ENCODE measurements around the gene TBCA. TPM values are rescaled to one million over a fixed set of nuclear protein-coding genes. Genes with fewer than 3 reads are reported as not detected.
"Not testable (repeated sequence)": the region's sequence is repeated elsewhere in the genome, so short reads cannot be mapped to it uniquely, and the experiment has no call there.

Gene TBCA
- total RNA-seq, 2 experiments from 2014 or later, result 168 to 190 TPM

DNA sequence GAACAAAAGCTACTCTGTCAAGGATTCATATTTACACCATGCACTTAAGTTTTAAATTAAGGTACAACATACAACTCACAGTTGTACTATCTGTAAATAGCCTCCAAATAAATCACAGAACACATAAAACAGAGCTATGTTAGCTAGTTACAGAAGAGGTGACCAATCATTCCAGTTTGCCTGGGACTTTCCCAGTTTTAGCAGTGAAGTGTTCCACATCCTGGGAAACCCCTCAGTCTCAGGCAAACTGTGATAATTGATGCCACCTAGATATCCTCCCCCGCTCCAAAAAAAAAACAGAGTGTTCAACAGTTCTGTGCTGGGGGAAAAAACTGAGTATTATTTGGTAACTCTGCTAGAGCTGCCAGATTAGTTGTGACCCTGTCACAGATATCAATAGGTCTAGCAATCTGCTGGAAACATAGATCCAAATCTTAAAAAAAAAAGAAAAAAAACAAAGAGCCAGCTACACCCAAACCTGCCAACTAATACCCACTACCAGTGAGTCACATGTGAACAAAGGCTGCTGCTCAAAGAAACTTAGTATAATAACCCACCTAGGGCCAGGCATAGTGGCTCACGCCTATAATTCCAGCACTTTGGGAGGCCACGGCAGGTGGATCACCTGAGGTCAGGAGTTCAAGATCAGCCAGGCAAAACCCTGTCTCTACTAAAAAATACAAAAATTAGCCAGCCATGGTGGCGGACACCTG, 5.7 kb downstream of the TBCA start:
- Mint-ChIP-seq H3K4me3 (no peak overlapping the region), H3K27ac (no peak overlapping the region), H3K27me3 (ENCODE audit: low read depth) (no peaks in the 10 kb centered on the region), H3K36me3 (ENCODE audit: low read depth) (peaks cover 53% of the 10 kb centered on the region), H3K4me1 (ENCODE audit: low read depth) (peaks cover 66% of the 10 kb centered on the region), H3K9me3 (peaks cover 1% of the 10 kb centered on the region)
- intact Hi-C loops (cut with micrococcal nuclease), result no loop called here
- CTCF ChIA-PET, result no interaction called here
- peak; percentile 35 for DNase-seq

DNA sequence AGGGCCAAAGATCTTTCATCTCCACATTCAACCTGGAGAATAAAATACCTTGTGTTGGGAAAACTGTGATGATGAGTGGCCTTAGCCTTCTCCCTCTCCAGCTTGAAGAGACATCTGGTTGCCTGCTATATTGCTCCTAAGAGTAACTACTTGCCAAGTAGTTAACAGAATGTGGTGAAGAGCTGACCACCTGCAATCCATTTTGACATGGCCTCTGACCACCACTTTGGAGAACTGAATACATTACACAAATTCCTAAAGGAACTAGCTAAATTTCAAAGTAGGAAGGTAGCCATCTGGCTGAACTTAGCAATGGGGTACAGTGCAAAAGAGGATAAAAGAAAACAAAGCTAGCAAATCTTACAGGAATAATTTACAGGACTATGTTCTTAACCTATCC, 7.2 kb downstream of the TBCA start:
- H3K9me3 Mint-ChIP-seq, result peaks cover 1% of the 10 kb centered on the region
- no peak overlapping the region for H3K27ac Mint-ChIP-seq
- H3K27me3 Mint-ChIP-seq (ENCODE audit: low read depth), result no peaks in the 10 kb centered on the region
- H3K36me3 Mint-ChIP-seq (ENCODE audit: low read depth), result peaks cover 47% of the 10 kb centered on the region
- peaks cover 59% of the 10 kb centered on the region for H3K4me1 Mint-ChIP-seq (ENCODE audit: low read depth)
- H3K4me3 Mint-ChIP-seq, result no peak overlapping the region
- CTCF ChIA-PET, result no interaction called here
- DNase-seq, result no peak
- intact Hi-C loops (cut with micrococcal nuclease), result no loop called here

DNA sequence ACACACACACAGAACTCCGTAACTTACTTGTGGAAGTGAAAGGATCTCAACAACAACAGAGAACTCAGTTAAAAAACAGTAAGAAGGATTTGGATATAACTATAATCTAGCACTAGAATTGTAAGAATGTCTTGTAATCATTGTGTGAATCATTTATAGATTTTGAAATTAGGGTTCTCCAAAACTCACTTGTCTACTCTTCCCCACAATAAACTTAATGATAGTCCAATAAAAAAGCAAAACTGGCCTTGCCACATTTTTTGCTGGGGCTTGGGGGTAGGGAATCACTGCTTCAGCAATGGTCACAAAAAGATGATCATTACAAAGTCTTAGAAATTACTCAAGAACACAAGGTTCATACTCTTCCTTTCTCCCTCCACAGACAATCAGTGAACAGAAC, 8.8 kb downstream of the TBCA start:
- H3K36me3 Mint-ChIP-seq (ENCODE audit: low read depth), result peaks cover 54% of the 10 kb centered on the region

DNA sequence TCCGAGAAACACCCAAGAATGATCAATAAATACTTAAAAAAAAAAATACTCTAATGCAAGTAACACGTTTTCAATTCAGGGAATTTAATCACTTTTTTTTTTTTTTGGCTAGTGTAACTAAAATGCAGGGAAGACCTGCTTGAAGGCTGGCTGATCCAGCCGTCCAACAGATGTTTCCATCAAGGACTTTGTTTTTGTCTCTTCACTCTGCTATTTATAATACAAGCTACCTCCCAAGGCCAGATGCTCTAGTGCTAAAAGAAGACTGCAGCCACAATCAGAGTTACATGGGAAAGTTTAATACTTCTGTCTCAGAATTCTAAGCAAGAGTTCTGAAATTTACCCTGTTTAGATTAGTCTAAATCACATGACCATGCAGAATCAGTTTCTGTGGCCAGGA, 14.5 kb downstream of the TBCA start:
- Mint-ChIP-seq H3K9me3 (peaks cover 4% of the 10 kb centered on the region), H3K36me3 (ENCODE audit: low read depth) (peaks cover 50% of the 10 kb centered on the region), H3K4me3 (no peak overlapping the region), H3K4me1 (ENCODE audit: low read depth) (peaks cover 35% of the 10 kb centered on the region), H3K27me3 (ENCODE audit: low read depth) (no peaks in the 10 kb centered on the region), H3K27ac (no peak overlapping the region)
- CTCF ChIA-PET, result no interaction called here
- intact Hi-C loops (cut with micrococcal nuclease), result no loop called here
- no peak for DNase-seq

More for the DNA sequence above, 8.8 kb downstream of the TBCA start:
- DNase-seq, result no peak
- H3K9me3 Mint-ChIP-seq, result peaks cover 3% of the 10 kb centered on the region
- CTCF ChIA-PET, result no interaction called here
- H3K27ac Mint-ChIP-seq, result no peak overlapping the region
- H3K27me3 Mint-ChIP-seq (ENCODE audit: low read depth), result no peaks in the 10 kb centered on the region
- intact Hi-C loops (cut with micrococcal nuclease), result no loop called here
- peaks cover 45% of the 10 kb centered on the region for H3K4me1 Mint-ChIP-seq (ENCODE audit: low read depth)
- H3K4me3 Mint-ChIP-seq, result no peak overlapping the region

DNA sequence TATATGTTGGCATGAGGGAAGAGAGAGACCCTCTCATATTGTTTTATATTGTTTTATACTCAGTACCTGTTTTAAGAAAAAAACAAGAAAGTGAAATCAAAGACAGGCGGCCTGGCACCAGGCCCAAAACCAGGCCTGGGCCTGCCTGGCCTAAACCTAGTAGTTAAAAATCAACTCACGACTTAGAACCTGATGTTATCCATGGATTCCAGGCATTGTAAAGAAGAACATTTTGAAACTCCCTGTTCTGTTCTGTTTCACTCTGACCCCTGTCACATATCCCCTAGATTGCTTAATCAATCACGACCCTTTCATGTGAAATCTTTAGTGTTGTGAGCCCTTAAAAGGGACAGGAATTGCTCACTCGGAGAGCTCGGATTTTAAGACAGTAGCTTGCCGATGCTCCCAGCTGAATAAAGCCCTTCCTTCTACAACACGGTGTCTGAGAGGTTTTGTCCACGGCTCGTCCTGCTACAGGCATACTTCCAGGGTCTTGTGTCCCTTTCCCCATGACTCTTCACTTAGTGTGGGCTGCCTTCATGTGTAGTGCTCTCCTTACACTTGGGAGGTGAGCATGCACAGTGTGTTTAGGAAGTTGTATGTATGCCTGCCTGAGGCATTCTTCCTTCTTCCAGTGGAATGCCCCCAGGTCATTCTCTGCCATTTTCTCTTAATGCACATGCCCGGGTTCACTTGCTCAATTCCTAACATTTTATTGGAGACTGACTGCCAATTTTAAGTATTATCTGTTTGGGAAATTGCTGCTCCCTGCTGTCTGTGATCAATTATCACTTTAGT, 17.8 kb downstream of the TBCA start:
- Mint-ChIP-seq H3K27ac (no peak overlapping the region), H3K4me1 (ENCODE audit: low read depth) (peaks cover 38% of the 10 kb centered on the region), H3K36me3 (ENCODE audit: low read depth) (peaks cover 45% of the 10 kb centered on the region), H3K9me3 (peaks cover 2% of the 10 kb centered on the region), H3K4me3 (no peak overlapping the region), H3K27me3 (ENCODE audit: low read depth) (no peaks in the 10 kb centered on the region)
- no peak for DNase-seq
- intact Hi-C loops (cut with micrococcal nuclease), result no loop called here
- CTCF ChIA-PET, result no interaction called here

DNA sequence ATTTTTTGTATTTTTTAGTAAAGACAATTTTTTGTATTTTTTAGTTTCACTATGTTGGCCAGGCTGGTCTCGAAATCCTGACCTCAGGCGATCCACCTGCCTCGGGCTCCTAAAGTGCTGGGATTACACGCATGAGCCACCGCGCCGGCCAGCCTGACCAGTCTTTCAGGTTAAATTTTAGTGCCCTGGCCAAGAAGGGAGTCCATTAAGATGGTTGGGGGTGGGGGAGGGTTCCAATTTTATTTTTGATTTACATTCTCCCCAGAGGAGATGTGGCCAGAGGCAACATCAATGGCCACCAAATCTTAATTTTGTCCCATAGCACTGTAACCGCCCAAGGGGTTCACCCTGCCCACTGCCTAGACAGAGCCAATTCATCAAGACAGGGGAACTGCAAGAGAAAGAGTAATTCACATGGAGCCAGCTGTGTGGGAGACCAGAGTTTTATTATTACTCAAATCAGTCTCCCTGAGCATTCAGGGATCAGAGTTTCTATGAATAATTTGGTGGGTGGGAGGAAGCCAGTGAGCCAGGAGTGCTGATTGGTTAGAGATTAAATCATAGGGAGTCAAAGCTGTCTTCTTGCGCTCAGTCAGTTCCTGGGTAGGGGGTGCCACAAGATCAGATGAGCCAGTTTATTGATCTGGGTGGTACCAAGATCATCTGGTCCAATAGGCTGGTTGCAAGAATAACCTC, 24.7 kb downstream of the TBCA start:
- H3K27ac Mint-ChIP-seq, result no peak overlapping the region
- H3K9me3 Mint-ChIP-seq, result no peaks in the 10 kb centered on the region
- peaks cover 15% of the 10 kb centered on the region for H3K36me3 Mint-ChIP-seq (ENCODE audit: low read depth)
- CTCF ChIA-PET, result interaction anchor here (0.6 to 1.1 kb wide), 2 partner anchors 8 to 122 kb away, joined by 3 to 5 read pairs; no protein-coding TSS in a partner anchor
- H3K4me1 Mint-ChIP-seq (ENCODE audit: low read depth), result peaks cover 36% of the 10 kb centered on the region
- intact Hi-C loops (cut with micrococcal nuclease), result no loop called here
- DNase-seq, result peak; percentile 31
- no peaks in the 10 kb centered on the region for H3K27me3 Mint-ChIP-seq (ENCODE audit: low read depth)
- no peak overlapping the region for H3K4me3 Mint-ChIP-seq

DNA sequence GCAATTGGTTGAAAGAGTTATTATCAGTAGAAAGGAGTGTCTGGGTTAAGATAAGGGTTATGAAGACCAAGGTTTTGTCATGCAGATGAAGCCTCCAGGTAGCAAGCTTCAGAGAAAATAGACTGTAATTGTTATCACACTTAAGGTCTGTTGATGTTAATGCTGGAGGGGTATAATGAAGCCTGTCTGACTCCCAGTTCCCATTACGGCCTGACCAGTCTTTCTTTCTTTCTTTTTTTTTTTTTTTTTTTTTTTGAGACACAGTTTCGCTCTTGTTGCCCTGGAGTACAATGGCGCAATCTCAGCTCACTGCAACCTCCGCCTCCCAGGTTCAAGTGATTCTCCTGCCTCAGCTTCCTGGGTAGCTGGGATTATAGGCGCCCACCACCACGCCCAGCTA, 25.2 kb downstream of the TBCA start:
- DNase-seq; intact Hi-C loops (cut with micrococcal nuclease); H3K27me3 Mint-ChIP-seq (ENCODE audit: low read depth); H3K27ac Mint-ChIP-seq; H3K4me3 Mint-ChIP-seq; H3K9me3 Mint-ChIP-seq: not testable (repeated sequence)
- Mint-ChIP-seq H3K4me1 (ENCODE audit: low read depth) (peaks cover 30% of the 10 kb centered on the region), H3K36me3 (ENCODE audit: low read depth) (peaks cover 12% of the 10 kb centered on the region)
- CTCF ChIA-PET, result interaction anchor here (0.6 kb wide), 1 partner anchor 121 kb away, joined by 5 read pairs; no protein-coding TSS in a partner anchor

DNA sequence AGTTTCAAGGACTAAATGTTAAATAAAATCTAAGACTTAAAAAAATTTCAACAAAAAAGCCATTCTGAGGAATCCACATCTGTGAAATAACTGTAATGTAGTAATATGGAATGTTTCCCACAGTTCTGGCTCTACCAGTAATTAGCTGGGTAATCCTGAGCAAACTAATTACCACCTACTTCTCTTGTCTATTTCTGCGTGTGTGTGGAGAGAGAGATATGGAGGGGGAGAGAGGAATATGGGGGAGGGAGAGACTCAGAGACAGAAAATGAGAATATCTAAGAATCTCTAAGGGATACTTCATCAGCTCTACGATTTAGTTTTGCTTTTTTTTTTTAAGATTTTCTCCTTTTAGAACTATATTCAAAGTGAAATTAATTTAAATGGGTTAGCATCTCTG, 28.0 kb downstream of the TBCA start:
- CTCF ChIA-PET, result interaction anchor here (0.6 kb wide), 1 partner anchor 402 kb away, joined by 3 read pairs; no protein-coding TSS in a partner anchor
- peaks cover 24% of the 10 kb centered on the region for H3K4me1 Mint-ChIP-seq (ENCODE audit: low read depth)
- intact Hi-C loops (cut with micrococcal nuclease), result no loop called here
- H3K27me3 Mint-ChIP-seq (ENCODE audit: low read depth), result no peaks in the 10 kb centered on the region
- no peak overlapping the region for H3K4me3 Mint-ChIP-seq
- peaks cover 11% of the 10 kb centered on the region for H3K36me3 Mint-ChIP-seq (ENCODE audit: low read depth)
- DNase-seq, result no peak
- no peaks in the 10 kb centered on the region for H3K9me3 Mint-ChIP-seq
- no peak overlapping the region for H3K27ac Mint-ChIP-seq

DNA sequence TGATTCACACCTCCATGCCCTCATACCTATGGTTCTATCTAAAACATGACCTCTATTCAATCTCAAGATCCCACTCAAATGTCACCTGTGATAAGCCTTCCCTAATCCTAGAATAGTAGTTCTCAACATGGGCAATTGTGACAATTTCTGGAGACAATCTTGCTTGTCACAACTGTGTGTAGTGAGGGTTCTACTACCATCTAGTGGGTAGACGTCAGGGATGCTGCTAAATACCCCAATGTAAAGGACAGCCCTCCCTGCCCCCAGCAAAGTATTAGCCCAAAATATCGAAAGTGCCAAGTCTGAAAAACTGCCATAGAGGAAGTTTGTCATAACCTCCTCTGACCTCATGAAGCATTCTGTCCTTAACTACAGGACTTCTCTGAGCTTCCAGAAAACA, 32.0 kb downstream of the TBCA start:
- no peaks in the 10 kb centered on the region for H3K9me3 Mint-ChIP-seq
- peaks cover 4% of the 10 kb centered on the region for H3K4me1 Mint-ChIP-seq (ENCODE audit: low read depth)
- no peak for DNase-seq
- no peak overlapping the region for H3K27ac Mint-ChIP-seq
- H3K36me3 Mint-ChIP-seq (ENCODE audit: low read depth), result peaks cover 3% of the 10 kb centered on the region
- CTCF ChIA-PET, result interaction anchor here (0.5 kb wide), 1 partner anchor 619 kb away, joined by 3 read pairs; no protein-coding TSS in a partner anchor
- no peaks in the 10 kb centered on the region for H3K27me3 Mint-ChIP-seq (ENCODE audit: low read depth)
- intact Hi-C loops (cut with micrococcal nuclease), result no loop called here
- no peak overlapping the region for H3K4me3 Mint-ChIP-seq

DNA sequence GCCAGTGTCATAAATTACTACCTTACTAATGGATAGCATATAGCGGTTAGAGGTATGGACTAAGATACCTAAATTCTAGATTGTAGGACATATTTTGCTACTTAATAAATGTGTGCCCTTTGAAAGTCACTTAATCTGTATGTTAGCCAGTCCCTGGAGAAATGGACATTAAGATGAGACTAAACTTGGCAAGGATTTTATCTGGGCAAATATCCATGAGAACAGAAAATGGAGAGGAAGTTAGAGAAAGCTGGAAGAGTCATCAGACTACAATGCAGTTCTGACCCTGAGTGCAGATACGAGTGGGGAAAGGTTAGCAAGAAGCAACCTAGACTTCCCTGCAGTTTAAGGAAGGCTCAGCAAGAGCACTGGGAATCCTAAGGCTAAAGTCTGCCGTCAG, 33.0 kb downstream of the TBCA start:
- Mint-ChIP-seq H3K4me1 (ENCODE audit: low read depth) (peaks cover 4% of the 10 kb centered on the region), H3K27ac (no peak overlapping the region), H3K27me3 (ENCODE audit: low read depth) (no peaks in the 10 kb centered on the region), H3K36me3 (ENCODE audit: low read depth) (peaks cover 3% of the 10 kb centered on the region), H3K4me3 (no peak overlapping the region), H3K9me3 (no peaks in the 10 kb centered on the region)
- DNase-seq, result no peak
- intact Hi-C loops (cut with micrococcal nuclease), result no loop called here
- CTCF ChIA-PET, result interaction anchor here (1.1 kb wide), 1 partner anchor 9 kb away, joined by 3 read pairs; no protein-coding TSS in a partner anchor

DNA sequence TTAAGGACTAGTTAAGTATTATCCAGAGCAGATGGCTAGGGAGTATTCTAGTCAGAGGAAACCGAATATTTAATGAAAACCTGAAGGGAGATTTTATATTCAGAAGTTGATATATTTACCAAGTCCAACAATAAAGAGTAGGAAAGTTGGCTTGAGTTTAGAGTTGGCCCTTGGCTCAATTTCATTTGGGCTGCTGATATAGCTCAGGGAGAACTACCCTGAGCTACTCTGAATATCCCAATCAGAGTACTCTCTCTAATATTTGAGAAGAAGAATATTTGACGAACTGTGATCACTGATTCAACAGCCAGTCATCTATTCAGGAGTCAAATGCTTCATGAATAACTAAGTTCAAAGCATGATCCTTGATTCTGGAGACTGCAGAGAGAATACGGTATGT, 34.5 kb downstream of the TBCA start:
- Mint-ChIP-seq H3K4me1 (ENCODE audit: low read depth) (peaks cover 8% of the 10 kb centered on the region), H3K36me3 (ENCODE audit: low read depth) (peaks cover 5% of the 10 kb centered on the region), H3K27ac (no peak overlapping the region), H3K4me3 (no peak overlapping the region), H3K9me3 (peaks cover under 1% of the 10 kb centered on the region), H3K27me3 (ENCODE audit: low read depth) (no peaks in the 10 kb centered on the region)
- CTCF ChIA-PET, result no interaction called here
- no peak for DNase-seq
- intact Hi-C loops (cut with micrococcal nuclease), result no loop called here

DNA sequence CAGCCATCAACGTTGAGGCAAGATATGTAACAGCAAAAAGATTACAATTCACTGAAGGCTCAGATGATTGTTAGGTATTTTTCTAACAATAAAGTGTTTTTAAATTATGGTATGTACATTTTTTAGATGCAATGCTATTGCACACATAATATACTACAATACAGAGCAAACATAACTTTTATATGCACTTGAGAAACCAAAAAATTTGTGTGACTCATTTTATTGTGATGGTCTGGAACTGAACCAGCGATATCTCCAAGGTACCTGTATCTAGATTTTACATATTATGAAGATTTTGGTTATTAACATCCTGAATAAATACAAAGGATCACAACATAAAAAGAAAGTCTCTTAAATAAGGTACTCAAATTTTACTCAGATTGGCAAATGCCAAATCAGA, 41.3 kb downstream of the TBCA start:
- no peaks in the 10 kb centered on the region for H3K27me3 Mint-ChIP-seq (ENCODE audit: low read depth)
- H3K27ac Mint-ChIP-seq, result no peak overlapping the region
- peaks cover 4% of the 10 kb centered on the region for H3K9me3 Mint-ChIP-seq
- H3K36me3 Mint-ChIP-seq (ENCODE audit: low read depth), result peaks cover 20% of the 10 kb centered on the region
- intact Hi-C loops (cut with micrococcal nuclease), result no loop called here
- CTCF ChIA-PET, result no interaction called here
- H3K4me1 Mint-ChIP-seq (ENCODE audit: low read depth), result peaks cover 22% of the 10 kb centered on the region
- DNase-seq, result no peak
- H3K4me3 Mint-ChIP-seq, result no peak overlapping the region
